RWPE1 (cell line): ENCODE measurements around the gene DGKD.

ENCODE experiments used
- CTCF ChIA-PET: fragments of 350-600 bp; sonication (Branson Sonifier 250); formaldehyde crosslinking; extraction: SDS; loops from one replicate; lab custom pipeline; 2021; lab: Yijun Ruan, JAX
- POLR2A ChIA-PET: fragments of 400-600 bp; formaldehyde crosslinking; extraction: SDS; loops from one replicate; lab custom pipeline; 2020; ENCODE audit warnings: antibody characterized with exemption; ENCODE audit not compliant: low non-redundant PET; lab: Yijun Ruan, JAX
- DNase-seq: peaks from one replicate; pipeline ENCODE4 v3.0.0; 2012; ENCODE audit warnings: low spot score
- H3K27ac ChIP-seq: fragments of 450-650 bp; 2 replicates; pipeline ENCODE4 v1.5.1; 2017
- CTCF ChIP-seq: fragments of 450-650 bp; conservative IDR thresholded peaks from 2 replicates; pipeline ENCODE4 v1.5.1; 2017; ENCODE audit warnings: low read depth, mild to moderate bottlenecking

DGKD gene

GRCh38 chr2:233468741-233469110 lies 114.4 kb downstream of the DGKD start:
- POLR2A ChIA-PET = no interaction called here
- no peak for TF ChIP-seq CTCF
- DNase-seq = no peak
- H3K27ac ChIP-seq = peak overlapping the region; percentile 24
- CTCF ChIA-PET = no interaction called here

- POLR2A ChIA-PET = no interaction called here
- no peak for TF ChIP-seq CTCF
- peak overlapping the region; percentile 24 for H3K27ac ChIP-seq
- CTCF ChIA-PET = interaction anchor here (0.5 to 0.9 kb wide), 3 partner anchors 11 to 823 kb away, joined by 3 to 4 read pairs (median 4); no protein-coding TSS in a partner anchor
- DNase-seq = no peak
Measured at GRCh38 chr2:233469261-233470010, 115.1 kb downstream of the DGKD start.

- DNase-seq = no peak
- TF ChIP-seq CTCF = no peak
- ChIA-PET CTCF (interaction anchor here (0.7 to 0.9 kb wide), 2 partner anchors 21 to 824 kb away, joined by 4 read pairs; no protein-coding TSS in a partner anchor), POLR2A (interaction anchor here (0.6 kb wide), 1 partner anchor 872 kb away, joined by 4 read pairs; no protein-coding TSS in a partner anchor)
- peak overlapping the region; percentile 24 for H3K27ac ChIP-seq
Measured at GRCh38 chr2:233470011-233470687, 115.9 kb downstream of the DGKD start.

GRCh38 chr2:233470839-233471238 lies 116.5 kb downstream of the DGKD start:
- H3K27ac ChIP-seq = peak overlapping the region; percentile 23
- ChIA-PET CTCF (no interaction called here), POLR2A (interaction anchor here (0.6 kb wide), 1 partner anchor 872 kb away, joined by 4 read pairs; no protein-coding TSS in a partner anchor)
- no peak for DNase-seq
- no peak for TF ChIP-seq CTCF

DNA sequence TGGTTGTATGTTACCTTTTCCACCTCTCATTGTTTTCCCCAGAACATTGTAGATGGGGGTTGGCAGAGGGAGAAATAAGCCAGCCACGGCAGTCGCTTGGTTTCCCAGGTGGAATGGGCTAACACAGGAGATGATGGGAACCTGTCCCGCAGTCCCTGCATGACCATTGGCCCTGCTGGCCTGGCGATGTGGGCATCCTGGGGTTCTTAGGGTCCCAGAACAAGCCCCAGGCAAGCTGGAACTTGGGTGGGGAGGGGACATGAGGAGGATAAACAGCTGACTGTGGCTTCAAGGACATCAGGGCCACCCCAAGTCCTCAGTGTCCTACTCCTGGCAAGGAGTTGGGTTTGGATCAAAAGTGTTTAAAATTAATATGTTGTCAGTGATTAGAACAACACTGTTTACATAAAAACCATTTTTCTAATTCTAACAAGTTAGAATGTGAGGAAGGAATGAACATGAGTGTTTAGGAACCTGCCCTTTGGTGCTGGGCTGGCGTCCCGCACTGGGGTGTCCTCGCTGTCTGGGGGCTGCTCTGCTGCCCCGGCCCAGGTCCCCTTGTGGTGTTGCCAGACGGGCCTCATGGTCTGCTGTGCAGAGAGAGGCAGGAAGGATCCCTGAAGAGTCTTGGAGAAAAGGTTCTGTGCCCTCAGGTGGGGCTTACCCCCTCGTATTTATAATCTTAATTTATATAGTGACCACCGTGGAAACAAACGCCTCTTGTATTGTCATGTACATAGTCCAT lies 117.2 kb downstream of the DGKD start:
- no peak for DNase-seq
- H3K27ac ChIP-seq = peak overlapping the region; percentile 23
- no peak for TF ChIP-seq CTCF
- ChIA-PET CTCF (no interaction called here), POLR2A (no interaction called here)

- POLR2A ChIA-PET = no interaction called here
- peak overlapping the region; percentile 39 for H3K27ac ChIP-seq
- no peak for DNase-seq
- CTCF ChIA-PET = interaction anchor here (0.6 kb wide), 1 partner anchor 394 kb away, joined by 3 read pairs; no protein-coding TSS in a partner anchor
- no peak for TF ChIP-seq CTCF
Measured at GRCh38 chr2:233473386-233473791, 119.1 kb downstream of the DGKD start.
